BJ (cell line): ENCODE results near the gene INPP5K. TPM values are rescaled to one million over a fixed set of nuclear protein-coding genes. Genes with fewer than 3 reads are reported as not detected.

Experiments used
- CTCF ChIA-PET: fragments of 350-600 bp; formaldehyde crosslinking; extraction: SDS; loops from one replicate; lab custom pipeline; 2021; ENCODE audit warnings: antibody characterized with exemption, inconsistent platforms; lab: Yijun Ruan, JAX
- POLR2A ChIA-PET: fragments of 300-600 bp; sonication (Branson Sonifier 250); formaldehyde crosslinking; extraction: SDS; loops from one replicate; lab custom pipeline; 2021; ENCODE audit warnings: antibody characterized with exemption; lab: Charles Lee
- DNase-seq: peaks from one replicate; pipeline ENCODE4 v3.0.0-alpha.2; 2011; ENCODE audit warnings: low read depth
- H3K27me3 ChIP-seq: 2 replicates; pipeline ENCODE4 v1.6.0; 2011; ENCODE audit warnings: low read length; ENCODE audit not compliant: control insufficient read depth, insufficient read depth
- H3K36me3 ChIP-seq: 2 replicates; pipeline ENCODE4 v1.5.1; 2011; ENCODE audit warnings: low read length; ENCODE audit not compliant: control insufficient read depth, insufficient read depth
- H3K4me3 ChIP-seq: 2 replicates; pipeline ENCODE4 v1.5.1; 2011; ENCODE audit warnings: low read depth, mild to moderate bottlenecking, control low read depth, low read length
- CTCF ChIP-seq: IDR thresholded peaks from 2 replicates; pipeline ENCODE4 v1.5.1; 2011; ENCODE audit warnings: low read depth, mild to moderate bottlenecking, control low read depth, inconsistent platforms, low read length, moderate library complexity; ENCODE audit not compliant: insufficient read depth
- polyA plus RNA-seq: library from polyadenylated mRNA; depleted of rRNA; stranded (reverse); fragments of >200 nt; gene quantifications from 2 replicates; pipeline ENCODE4 v1.2.3, GENCODE V29; 2011

Gene INPP5K
- polyA plus RNA-seq, 1 experiment, result 45.3 TPM

GRCh38 chr17:1521086-1521640 lies 4.8 kb upstream of the INPP5K start:
- CTCF ChIA-PET, result interaction anchor here (0.6 kb wide), 1 partner anchor 752 kb away, joined by 3 read pairs; no protein-coding TSS in a partner anchor
- POLR2A ChIA-PET, result no interaction called here
- H3K27me3 ChIP-seq, result no peaks in the 10 kb centered on the region
- no peak overlapping the region for H3K4me3 ChIP-seq
- DNase-seq, result no peak
- TF ChIP-seq CTCF, result no peak
- peaks cover 5% of the 10 kb centered on the region for H3K36me3 ChIP-seq

GRCh38 chr17:1519678-1520077 lies 3.3 kb upstream of the INPP5K start:
- TF ChIP-seq CTCF, result no peak
- Histone ChIP-seq H3K27me3 (no peaks in the 10 kb centered on the region), H3K36me3 (peaks cover 5% of the 10 kb centered on the region), H3K4me3 (no peak overlapping the region)
- ChIA-PET CTCF (interaction anchor here (2.3 kb wide), 1 partner anchor 154 kb away, joined by 9 read pairs; no protein-coding TSS in a partner anchor), POLR2A (no interaction called here)
- DNase-seq, result no peak

- no peak for TF ChIP-seq CTCF
- POLR2A ChIA-PET, result interaction anchor here (0.6 kb wide), 1 partner anchor 77 kb away, joined by 4 read pairs; no protein-coding TSS in a partner anchor
- Histone ChIP-seq H3K27me3 (no peaks in the 10 kb centered on the region), H3K36me3 (peaks cover 8% of the 10 kb centered on the region), H3K4me3 (no peak overlapping the region)
- CTCF ChIA-PET, result interaction anchor here (0.6 to 2.3 kb wide), 3 partner anchors 109 to 259 kb away, joined by 3 to 9 read pairs (median 4); no protein-coding TSS in a partner anchor
- no peak for DNase-seq
These were observed 2.0 kb upstream of the INPP5K start for GRCh38 chr17:1518410-1518809.

GRCh38 chr17:1515640-1516387 lies 598 bp downstream of the INPP5K start:
- no peaks in the 10 kb centered on the region for H3K27me3 ChIP-seq
- peak overlapping the region; percentile 98 for H3K4me3 ChIP-seq
- peaks cover 15% of the 10 kb centered on the region for H3K36me3 ChIP-seq
- peak; percentile 72 for TF ChIP-seq CTCF
- CTCF ChIA-PET, result interaction anchor here (0.6 to 2.6 kb wide), 36 partner anchors 9 to 266 kb away, joined by 3 to 41 read pairs (median 4); partner anchors contain the start of genes MYO1C and TRARG1
- POLR2A ChIA-PET, result interaction anchor here (0.6 to 0.9 kb wide), 4 partner anchors 45 to 256 kb away, joined by 3 to 5 read pairs (median 4); no protein-coding TSS in a partner anchor
- peak; percentile 57 for DNase-seq

- CTCF ChIA-PET, result interaction anchor here (1.0 to 1.4 kb wide), 2 partner anchors 16 to 147 kb away, joined by 4 read pairs; no protein-coding TSS in a partner anchor
- DNase-seq, result no peak
These were observed 4.1 kb downstream of the INPP5K start for GRCh38 chr17:1512351-1512750.

More at GRCh38 chr17:1512351-1512750, 4.1 kb downstream of the INPP5K start:
- no peak for TF ChIP-seq CTCF
- POLR2A ChIA-PET, result no interaction called here
- Histone ChIP-seq H3K27me3 (no peaks in the 10 kb centered on the region), H3K4me3 (no peak overlapping the region), H3K36me3 (peaks cover 16% of the 10 kb centered on the region)
